ENCODE results near the gene MRPL18. TPM values are rescaled to one million over a fixed set of nuclear protein-coding genes. Genes with fewer than 3 reads are reported as not detected.

Gene MRPL18
- 124 TPM in 2 replicates for total RNA-seq

GRCh38 chr6:159790149-159790955, at the start of gene MRPL18:
MRPL18 (plus strand) TSS chr6:159790467; CDS start chr6:159790588, 121 bp downstream.

GRCh38 chr6:159761873-159762680, 28.2 kb upstream of the MRPL18 start, which contains the start of gene ACAT2:
ACAT2 (plus strand) TSS chr6:159762045; CDS start chr6:159762088, 43 bp downstream.

GRCh38 chr6:159789377-159790148, 704 bp upstream of the MRPL18 start, which contains the start of gene TCP1:
TCP1 (minus strand) TSS chr6:159789602; CDS start chr6:159789468, 134 bp downstream.

GRCh38 chr6:159800141-159800865, 10.0 kb downstream of the MRPL18 start, which contains the start of gene PNLDC1:
PNLDC1 (plus strand) TSS chr6:159800276; CDS start chr6:159800308, 32 bp downstream.

Other genes with a start within 250 kb of the MRPL18 start
- 25.5 and 45.1 TPM in 2 replicates for gene SOD2, start 97.2 kb upstream of the MRPL18 start, total RNA-seq
- gene WTAP, start 63.0 kb upstream of the MRPL18 start, total RNA-seq, result 53.0 and 54.1 TPM in 2 replicates
- 55.9 and 70.9 TPM in 2 replicates for gene ACAT2, start 28.4 kb upstream of the MRPL18 start, total RNA-seq
- gene TCP1, start 865 bp upstream of the MRPL18 start, total RNA-seq, result 231 and 276 TPM in 2 replicates
- 0.14 TPM in 2 replicates for gene PNLDC1, start 9.8 kb downstream of the MRPL18 start, total RNA-seq
- gene MAS1, start 100.5 kb downstream of the MRPL18 start, total RNA-seq, result not detected in 2 replicates
- gene IGF2R, start 178.6 kb downstream of the MRPL18 start, total RNA-seq, result 39.2 and 57.6 TPM in 2 replicates

All from airway epithelial cell (primary cell).